Adrenal gland (tissue), 12 donors: ENCODE results near the gene HNF1A. TPM values are rescaled to one million over a fixed set of nuclear protein-coding genes. Genes with fewer than 3 reads are reported as not detected.
A peak's percentile ranks its signal among the peaks of the same experiment; 100 is the strongest.

Experiments used
- DNase-seq, 7 donors: peaks; one replicate each; pipeline ENCODE4 v3.0.0-alpha.2; 2019 to 2020
- H3K27ac ChIP-seq, 5 donors: fragments of 200-600 bp; sonication (generic) in 4 of 5; 1 replicate in 3 of 5; 2 replicates in 2 of 5; pipeline versions ENCODE4 v1.5.1 to v1.8.0; 2016 to 2020; ENCODE audit warnings: mild to moderate bottlenecking in 1 of 5
- H3K27me3 ChIP-seq: fragments of 200-600 bp; 2 replicates; pipeline ENCODE4 v1.8.0; 2021
- H3K36me3 ChIP-seq, 2 donors: fragments of 200-600 bp; replicated peaks in 1 of 2; 1 replicate in 1 of 2; 2 replicates in 1 of 2; pipeline versions ENCODE4 v1.5.1 to v1.8.0; 2018 to 2022
- H3K4me1 ChIP-seq, 2 donors: fragments of 200-600 bp; replicated peaks in 1 of 2; 1 replicate in 1 of 2; 2 replicates in 1 of 2; pipeline versions ENCODE4 v1.5.1 to v1.8.0; 2018 to 2021
- H3K4me3 ChIP-seq, 4 donors: fragments of 200-600 bp; sonication (generic) in 3 of 4; one replicate each; pipeline ENCODE4 v1.5.1; 2016 to 2018
- H3K9me3 ChIP-seq, 3 donors: fragments of 200-600 bp; sonication (generic) in 1 of 3; replicated peaks in 1 of 3; 1 replicate in 2 of 3; 2 replicates in 1 of 3; pipeline versions ENCODE4 v1.5.1 to v1.8.0; 2016 to 2021
- POLR2A ChIP-seq, 2 donors: fragments of 450-650 bp; IDR thresholded peaks; one replicate each; pipeline ENCODE4 v1.6.1; 2017; ENCODE audit warnings: antibody characterized with exemption in 2 of 2, mild to moderate bottlenecking in 2 of 2, moderate library complexity in 1 of 2
- WGBS, 4 donors: extraction: QIAGEN DNeasy Blood & Tissue Kit in 2 of 4; methylation state at CpG; one replicate each; pipeline versions ENCODE4 v1.1.5 to v1.1.7; 2013 to 2017; 5-methylcytosine and 5-hydroxymethylcytosine counted together
- intact Hi-C, 2 donors: fragments of 100-400 bp; cut with DNase I; formaldehyde crosslinking; loops; one replicate each; pipeline versions ENCODE4 v1.14.1 to v1.15.0; 2022 to 2023
- polyA plus RNA-seq, 3 donors: library from polyadenylated mRNA; stranded (reverse); fragments of 200-250 nt in 2 of 3; fragments of 350-450 nt in 1 of 3; fragmentation: Illumina TruSeq in 1 of 3; extraction: RNeasy Lipid Tissue Mini Kit (QIAGEN cat#74804) in 1 of 3; gene quantifications; one replicate each; pipeline ENCODE4 v1.2.3, GENCODE V29; 2013 to 2014
- total RNA-seq, 9 donors: library from RNA; depleted of rRNA in 4 of 9; stranded (reverse); fragments of >200 nt in 4 of 9; fragments of 120-200 nt in 1 of 9; fragmentation: NEBNext Ultra II Directional in 1 of 9; extraction: Animal tissue kit (Norgen Biotek cat#: 25700) in 1 of 9; gene quantifications; one replicate each; pipeline versions ENCODE4 v1.1.0 to v1.2.4, GENCODE V29; 2013 to 2023
- TF ChIP-seq, protein P1 (sequence below), 6 experiments: fragments of 450-650 bp in 4 of 6; fragments of 200-600 bp in 2 of 6; sonication (generic) in 1 of 6; IDR thresholded peaks; 1 replicate in 5 of 6; 2 replicates in 1 of 6; pipeline versions ENCODE4 v1.5.1 to v1.8.0; 2016 to 2021; ENCODE audit warnings: antibody characterized with exemption in 6 of 6, mild to moderate bottlenecking in 2 of 6, moderate library complexity in 1 of 6
- donor health status: healthy with polysubstance abuse.
- donor health status: Bipolar disorder and iron deficiency.
- donor health status: DM: yes; HTN: yes; CAD: no.
- donor health status: DM: no; HTN: no; CAD: no.
- donor health status: DM: no; HTN: no; CAD: no.
- donor health status: DM: yes; HTN: yes; CAD: no.

HNF1A gene
- total and polyA plus RNA-seq, 12 donors: 0.03 to 0.08 TPM; not detected in 10

DNA sequence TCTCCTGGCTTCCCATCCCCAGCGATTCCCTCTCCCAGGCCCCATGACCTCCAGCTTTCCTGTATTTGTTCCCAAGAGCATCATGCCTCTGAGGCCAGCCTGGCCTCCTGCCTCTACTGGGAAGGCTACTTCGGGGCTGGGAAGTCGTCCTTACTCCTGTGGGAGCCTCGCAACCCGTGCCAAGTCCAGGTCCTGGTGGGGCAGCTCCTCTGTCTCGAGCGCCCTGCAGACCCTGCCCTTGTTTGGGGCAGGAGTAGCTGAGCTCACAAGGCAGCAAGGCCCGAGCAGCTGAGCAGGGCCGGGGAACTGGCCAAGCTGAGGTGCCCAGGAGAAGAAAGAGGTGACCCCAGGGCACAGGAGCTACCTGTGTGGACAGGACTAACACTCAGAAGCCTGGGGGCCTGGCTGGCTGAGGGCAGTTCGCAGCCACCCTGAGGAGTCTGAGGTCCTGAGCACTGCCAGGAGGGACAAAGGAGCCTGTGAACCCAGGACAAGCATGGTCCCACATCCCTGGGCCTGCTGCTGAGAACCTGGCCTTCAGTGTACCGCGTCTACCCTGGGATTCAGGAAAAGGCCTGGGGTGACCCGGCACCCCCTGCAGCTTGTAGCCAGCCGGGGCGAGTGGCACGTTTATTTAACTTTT lies 23.6 kb downstream of the HNF1A start:
- TF ChIP-seq POLR2A (IDR thresholded peaks at IDR 0.05): no peak
- TF ChIP-seq, protein P1, sequence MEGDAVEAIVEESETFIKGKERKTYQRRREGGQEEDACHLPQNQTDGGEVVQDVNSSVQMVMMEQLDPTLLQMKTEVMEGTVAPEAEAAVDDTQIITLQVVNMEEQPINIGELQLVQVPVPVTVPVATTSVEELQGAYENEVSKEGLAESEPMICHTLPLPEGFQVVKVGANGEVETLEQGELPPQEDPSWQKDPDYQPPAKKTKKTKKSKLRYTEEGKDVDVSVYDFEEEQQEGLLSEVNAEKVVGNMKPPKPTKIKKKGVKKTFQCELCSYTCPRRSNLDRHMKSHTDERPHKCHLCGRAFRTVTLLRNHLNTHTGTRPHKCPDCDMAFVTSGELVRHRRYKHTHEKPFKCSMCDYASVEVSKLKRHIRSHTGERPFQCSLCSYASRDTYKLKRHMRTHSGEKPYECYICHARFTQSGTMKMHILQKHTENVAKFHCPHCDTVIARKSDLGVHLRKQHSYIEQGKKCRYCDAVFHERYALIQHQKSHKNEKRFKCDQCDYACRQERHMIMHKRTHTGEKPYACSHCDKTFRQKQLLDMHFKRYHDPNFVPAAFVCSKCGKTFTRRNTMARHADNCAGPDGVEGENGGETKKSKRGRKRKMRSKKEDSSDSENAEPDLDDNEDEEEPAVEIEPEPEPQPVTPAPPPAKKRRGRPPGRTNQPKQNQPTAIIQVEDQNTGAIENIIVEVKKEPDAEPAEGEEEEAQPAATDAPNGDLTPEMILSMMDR (IDR thresholded peaks at IDR 0.05): no peak
- Histone ChIP-seq H3K36me3 (peaks cover 0 to 21% of the 10 kb centered on the region in 2 donors), H3K4me1 (no peaks in the 10 kb centered on the region), H3K4me3 (no peak overlapping the region), H3K27me3 (no peaks in the 10 kb centered on the region), H3K27ac (no peak overlapping the region), H3K9me3 (no peaks in the 10 kb centered on the region)
- WGBS, 4 donors: 79 to 90% (median 85%) methylated on average over 11 to 16 of the region's 16 CpGs
- intact Hi-C loops: no loop called here
- DNase-seq: no peak

DNA sequence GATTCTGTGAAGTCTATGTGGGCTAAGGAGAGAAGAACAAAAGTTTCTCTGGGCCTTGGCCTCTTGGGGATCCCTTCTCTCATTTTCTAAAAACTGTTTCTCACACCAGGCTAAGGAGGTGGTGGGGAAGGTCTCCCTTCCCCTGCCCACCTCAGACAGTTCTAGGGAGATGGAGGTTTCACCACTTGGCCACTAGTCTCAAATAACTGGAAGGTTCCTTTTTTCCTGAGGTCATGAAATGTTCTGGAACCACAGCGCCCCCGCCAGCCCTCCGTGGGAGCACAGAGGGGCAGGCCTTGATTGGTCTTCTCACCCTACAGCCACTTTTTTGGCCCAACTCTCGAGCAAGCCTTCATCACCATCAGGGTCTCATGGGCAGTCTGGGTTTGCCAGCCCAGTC lies 25.3 kb downstream of the HNF1A start:
- WGBS, 4 donors: 78 to 95% (median 89%) methylated on average over 4 of the region's 4 CpGs
- no peaks in the 10 kb centered on the region for H3K4me1 ChIP-seq
- H3K9me3 ChIP-seq: no peaks in the 10 kb centered on the region
- no peaks in the 10 kb centered on the region for H3K27me3 ChIP-seq
- no peak overlapping the region for H3K27ac ChIP-seq
- TF ChIP-seq, protein P1 (IDR thresholded peaks at IDR 0.05): no peak
- no peak for TF ChIP-seq POLR2A (IDR thresholded peaks at IDR 0.05)
- intact Hi-C loops: no loop called here
- no peak overlapping the region for H3K4me3 ChIP-seq
- DNase-seq: no peak
- peaks cover 0 to 27% of the 10 kb centered on the region in 2 donors for H3K36me3 ChIP-seq

DNA sequence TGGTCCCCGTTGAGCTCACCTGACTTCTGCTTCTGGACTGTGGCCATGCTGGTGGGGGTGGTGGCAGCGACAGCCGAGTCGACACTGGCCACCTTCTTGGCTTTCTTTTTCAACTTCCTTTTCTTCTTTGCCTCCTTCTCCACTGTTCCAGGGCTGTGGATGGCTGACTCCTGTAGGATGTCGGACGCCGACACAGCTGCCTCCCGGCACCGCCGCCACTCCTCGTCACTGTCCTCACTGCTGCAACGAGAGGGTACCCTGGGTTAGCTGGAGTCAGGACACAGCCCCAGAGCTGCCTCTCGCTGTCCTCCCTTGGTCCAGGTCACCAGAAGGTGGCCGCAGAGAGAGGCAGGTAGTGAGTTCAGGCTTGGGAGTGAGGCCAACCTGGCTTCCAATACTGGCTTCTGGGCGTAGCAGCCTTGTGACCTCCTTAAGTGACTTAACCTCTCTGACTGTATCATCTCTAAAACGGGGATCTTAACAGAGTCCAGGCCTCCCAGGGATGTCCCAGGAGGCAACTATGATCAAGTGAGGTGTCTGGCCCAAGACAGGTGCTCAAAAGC lies 26.0 kb downstream of the HNF1A start:
- Histone ChIP-seq H3K36me3 (peaks cover 0 to 34% of the 10 kb centered on the region in 2 donors), H3K27ac (no peak overlapping the region), H3K4me3 (no peak overlapping the region), H3K27me3 (no peaks in the 10 kb centered on the region), H3K4me1 (no peaks in the 10 kb centered on the region), H3K9me3 (no peaks in the 10 kb centered on the region)
- WGBS, 4 donors: 92 to 96% (median 93%) methylated on average over 15 to 16 of the region's 16 CpGs
- intact Hi-C loops: no loop called here
- TF ChIP-seq POLR2A (IDR thresholded peaks at IDR 0.05): no peak
- TF ChIP-seq, protein P1 (IDR thresholded peaks at IDR 0.05): no peak
- DNase-seq: no peak

DNA sequence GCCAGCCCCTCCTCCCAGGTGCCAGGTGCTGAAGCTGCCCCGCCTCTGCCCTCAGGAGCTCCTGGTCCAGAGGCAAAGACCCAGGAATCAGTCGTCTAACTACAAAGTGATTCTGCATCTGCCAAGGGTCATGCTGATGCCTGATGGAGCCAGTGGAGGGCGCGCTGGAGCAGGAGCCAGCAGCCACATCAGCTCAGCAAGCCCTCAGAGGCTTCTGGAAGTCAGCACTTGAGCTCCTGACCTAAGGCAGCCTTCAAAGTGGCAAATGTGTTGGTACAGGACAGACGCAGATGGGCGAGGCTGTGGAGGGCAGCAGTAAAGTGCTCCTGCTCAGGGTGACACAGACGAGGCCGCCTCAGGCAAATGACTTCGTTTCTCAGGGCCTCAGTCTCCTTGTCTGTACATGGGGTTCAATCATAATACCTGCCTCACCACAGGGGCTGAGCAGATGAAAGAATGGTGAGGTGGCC lies 27.0 kb downstream of the HNF1A start:
- WGBS, 4 donors: 67 to 78% (median 74%) methylated on average over 5 to 9 of the region's 9 CpGs
- no peak for TF ChIP-seq POLR2A (IDR thresholded peaks at IDR 0.05)
- TF ChIP-seq, protein P1 (IDR thresholded peaks at IDR 0.05): peak; percentile 33 to 51 (median 42)
- peak in 6 of 7 donors; percentile 27 to 59 (median 46) for DNase-seq
- Histone ChIP-seq H3K4me1 (no peaks in the 10 kb centered on the region), H3K4me3 (no peak overlapping the region), H3K36me3 (peaks cover 0 to 42% of the 10 kb centered on the region in 2 donors), H3K27ac (no peak overlapping the region), H3K9me3 (no peaks in the 10 kb centered on the region), H3K27me3 (no peaks in the 10 kb centered on the region)
- intact Hi-C loops: no loop called here
